ENCODE data around the gene APLP2.

The APLP2 gene

DNA sequence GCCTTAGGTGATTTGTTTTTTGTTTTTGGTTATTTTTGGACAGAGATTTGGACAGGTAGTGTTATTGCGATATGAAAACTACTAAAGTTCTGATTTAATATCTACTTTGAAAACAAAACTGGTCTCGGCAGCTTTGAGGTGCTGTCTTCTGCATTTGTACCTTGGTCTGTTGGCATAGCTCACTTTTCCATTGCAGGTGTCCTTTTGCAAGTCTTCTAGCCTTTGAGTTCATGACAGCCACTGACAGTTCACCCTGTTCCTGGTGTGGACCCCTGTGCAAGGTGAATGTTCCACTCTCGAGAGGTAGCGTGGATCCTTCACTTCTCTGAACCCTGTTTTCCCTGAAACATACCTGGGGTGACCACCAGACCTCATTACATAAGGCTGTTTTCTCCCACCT, 45.0 kb downstream of the APLP2 start:
- H3K27ac ChIP-seq (ENCODE audit: low read length), result no peak overlapping the region
- no peak overlapping the region for H3K9ac ChIP-seq (ENCODE audit: low read length)
- no peaks in the 10 kb centered on the region for H3K27me3 ChIP-seq (ENCODE audit: low read depth, low read length)
- peaks cover 6% of the 10 kb centered on the region; the same call in 1 of the 2 replicates for H4K20me1 ChIP-seq (ENCODE audit: insufficient read depth, low read length)
- peaks cover 17% of the 10 kb centered on the region for H3K36me3 ChIP-seq (replicated peaks; ENCODE audit: low read depth, low read length)
- TF ChIP-seq, protein P1, sequence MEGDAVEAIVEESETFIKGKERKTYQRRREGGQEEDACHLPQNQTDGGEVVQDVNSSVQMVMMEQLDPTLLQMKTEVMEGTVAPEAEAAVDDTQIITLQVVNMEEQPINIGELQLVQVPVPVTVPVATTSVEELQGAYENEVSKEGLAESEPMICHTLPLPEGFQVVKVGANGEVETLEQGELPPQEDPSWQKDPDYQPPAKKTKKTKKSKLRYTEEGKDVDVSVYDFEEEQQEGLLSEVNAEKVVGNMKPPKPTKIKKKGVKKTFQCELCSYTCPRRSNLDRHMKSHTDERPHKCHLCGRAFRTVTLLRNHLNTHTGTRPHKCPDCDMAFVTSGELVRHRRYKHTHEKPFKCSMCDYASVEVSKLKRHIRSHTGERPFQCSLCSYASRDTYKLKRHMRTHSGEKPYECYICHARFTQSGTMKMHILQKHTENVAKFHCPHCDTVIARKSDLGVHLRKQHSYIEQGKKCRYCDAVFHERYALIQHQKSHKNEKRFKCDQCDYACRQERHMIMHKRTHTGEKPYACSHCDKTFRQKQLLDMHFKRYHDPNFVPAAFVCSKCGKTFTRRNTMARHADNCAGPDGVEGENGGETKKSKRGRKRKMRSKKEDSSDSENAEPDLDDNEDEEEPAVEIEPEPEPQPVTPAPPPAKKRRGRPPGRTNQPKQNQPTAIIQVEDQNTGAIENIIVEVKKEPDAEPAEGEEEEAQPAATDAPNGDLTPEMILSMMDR (IDR thresholded peaks at IDR 0.05; ENCODE audit: low read depth, low read length), result no peak
- TF ChIP-seq EZH2phosphoT487 (IDR thresholded peaks at IDR 0.05; ENCODE audit: low read depth), result no peak
- no peaks in the 10 kb centered on the region for H3K79me2 ChIP-seq (ENCODE audit: low read length)
- peaks cover 19% of the 10 kb centered on the region for H3K4me1 ChIP-seq (ENCODE audit: low read length)
- H3K4me2 ChIP-seq (ENCODE audit: low read length), result no peak overlapping the region
- H2AFZ ChIP-seq (ENCODE audit: low read depth, low read length), result no peak overlapping the region
- no peaks in the 10 kb centered on the region for H3K9me3 ChIP-seq (ENCODE audit: insufficient read depth, low read length)
- no peak overlapping the region for H3K4me3 ChIP-seq (ENCODE audit: low read length)

DNA sequence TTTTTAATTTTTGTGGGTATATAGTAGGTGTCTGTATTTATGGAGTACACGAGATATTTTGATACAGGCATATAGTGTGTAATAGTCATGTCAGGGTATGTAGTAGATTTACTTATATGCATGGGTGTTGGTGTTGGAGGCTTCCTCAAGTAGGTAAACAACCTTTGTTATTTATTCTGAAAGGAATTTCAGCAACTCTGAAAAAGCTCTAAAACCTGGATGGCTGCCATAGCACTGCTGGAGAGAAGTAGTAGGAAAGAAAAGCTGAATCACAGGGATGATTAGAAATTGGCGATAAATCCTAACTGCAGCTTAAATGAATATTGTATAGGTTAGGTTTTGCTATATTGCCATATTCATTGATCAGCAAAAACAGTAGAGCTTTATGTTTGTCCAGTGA, 45.5 kb downstream of the APLP2 start:
- no peaks in the 10 kb centered on the region for H3K9me3 ChIP-seq (ENCODE audit: insufficient read depth, low read length)
- no peaks in the 10 kb centered on the region for H3K79me2 ChIP-seq (ENCODE audit: low read length)
- peaks cover 19% of the 10 kb centered on the region for H3K4me1 ChIP-seq (ENCODE audit: low read length)
- H3K9ac ChIP-seq (ENCODE audit: low read length), result no peak overlapping the region
- peaks cover 6% of the 10 kb centered on the region; the same call in 1 of the 2 replicates for H4K20me1 ChIP-seq (ENCODE audit: insufficient read depth, low read length)
- H2AFZ ChIP-seq (ENCODE audit: low read depth, low read length), result no peak overlapping the region
- TF ChIP-seq EZH2phosphoT487 (IDR thresholded peaks at IDR 0.05; ENCODE audit: low read depth), result no peak
- TF ChIP-seq, protein P1 (IDR thresholded peaks at IDR 0.05; ENCODE audit: low read depth, low read length), result no peak
- no peaks in the 10 kb centered on the region for H3K27me3 ChIP-seq (ENCODE audit: low read depth, low read length)
- no peak overlapping the region for H3K4me2 ChIP-seq (ENCODE audit: low read length)
- peaks cover 17% of the 10 kb centered on the region for H3K36me3 ChIP-seq (replicated peaks; ENCODE audit: low read depth, low read length)
- no peak overlapping the region for H3K27ac ChIP-seq (ENCODE audit: low read length)
- no peak overlapping the region for H3K4me3 ChIP-seq (ENCODE audit: low read length)

GRCh38 chr11:130118165-130118564, 48.5 kb downstream of the APLP2 start:
- H3K4me1 ChIP-seq (ENCODE audit: low read length), result peaks cover 30% of the 10 kb centered on the region
- H3K4me3 ChIP-seq (ENCODE audit: low read length), result no peak overlapping the region
- no peak overlapping the region for H2AFZ ChIP-seq (ENCODE audit: low read depth, low read length)
- H3K4me2 ChIP-seq (ENCODE audit: low read length), result peak overlapping the region; percentile 32
- 0 out of 2 replicates have a peak, but pooled peaks cover 8% of the 10 kb centered on the region for H4K20me1 ChIP-seq (ENCODE audit: insufficient read depth, low read length)
- no peaks in the 10 kb centered on the region for H3K27me3 ChIP-seq (ENCODE audit: low read depth, low read length)
- no peaks in the 10 kb centered on the region for H3K79me2 ChIP-seq (ENCODE audit: low read length)
- H3K9ac ChIP-seq (ENCODE audit: low read length), result no peak overlapping the region
- no peaks in the 10 kb centered on the region for H3K9me3 ChIP-seq (ENCODE audit: insufficient read depth, low read length)
- TF ChIP-seq, protein P1 (IDR thresholded peaks at IDR 0.05; ENCODE audit: low read depth, low read length), result no peak
- TF ChIP-seq EZH2phosphoT487 (IDR thresholded peaks at IDR 0.05; ENCODE audit: low read depth), result no peak
- peaks cover 12% of the 10 kb centered on the region for H3K36me3 ChIP-seq (replicated peaks; ENCODE audit: low read depth, low read length)
- no peak overlapping the region for H3K27ac ChIP-seq (ENCODE audit: low read length)

GRCh38 chr11:130118636-130119387, 49.1 kb downstream of the APLP2 start:
- Histone ChIP-seq H3K4me2 (ENCODE audit: low read length) (peak overlapping the region; percentile 32), H3K27ac (ENCODE audit: low read length) (no peak overlapping the region), H3K4me1 (ENCODE audit: low read length) (peaks cover 30% of the 10 kb centered on the region)

More at GRCh38 chr11:130118636-130119387, 49.1 kb downstream of the APLP2 start:
- H3K36me3 ChIP-seq (replicated peaks; ENCODE audit: low read depth, low read length), result peaks cover 14% of the 10 kb centered on the region
- no peak overlapping the region; the same call in 1 of the 2 replicates for H3K4me3 ChIP-seq (ENCODE audit: low read length)
- no peaks in the 10 kb centered on the region for H3K27me3 ChIP-seq (ENCODE audit: low read depth, low read length)
- no peak overlapping the region for H3K9ac ChIP-seq (ENCODE audit: low read length)
- H3K9me3 ChIP-seq (ENCODE audit: insufficient read depth, low read length), result no peaks in the 10 kb centered on the region
- TF ChIP-seq, protein P1 (IDR thresholded peaks at IDR 0.05; ENCODE audit: low read depth, low read length), result no peak
- no peak for TF ChIP-seq EZH2phosphoT487 (IDR thresholded peaks at IDR 0.05; ENCODE audit: low read depth)
- no peak overlapping the region for H2AFZ ChIP-seq (ENCODE audit: low read depth, low read length)
- 0 out of 2 replicates have a peak, but pooled peaks cover 6% of the 10 kb centered on the region for H4K20me1 ChIP-seq (ENCODE audit: insufficient read depth, low read length)
- no peaks in the 10 kb centered on the region for H3K79me2 ChIP-seq (ENCODE audit: low read length)

All from OCI-LY3 (cell line).